Measurements from ENCODE around the gene FARP1. TPM values are rescaled to one million over a fixed set of nuclear protein-coding genes. Genes with fewer than 3 reads are reported as not detected.

FARP1 gene
- total RNA-seq, 4 donors from 2014 or later: 21.2 to 56.5 (median 35.1) TPM

DNA sequence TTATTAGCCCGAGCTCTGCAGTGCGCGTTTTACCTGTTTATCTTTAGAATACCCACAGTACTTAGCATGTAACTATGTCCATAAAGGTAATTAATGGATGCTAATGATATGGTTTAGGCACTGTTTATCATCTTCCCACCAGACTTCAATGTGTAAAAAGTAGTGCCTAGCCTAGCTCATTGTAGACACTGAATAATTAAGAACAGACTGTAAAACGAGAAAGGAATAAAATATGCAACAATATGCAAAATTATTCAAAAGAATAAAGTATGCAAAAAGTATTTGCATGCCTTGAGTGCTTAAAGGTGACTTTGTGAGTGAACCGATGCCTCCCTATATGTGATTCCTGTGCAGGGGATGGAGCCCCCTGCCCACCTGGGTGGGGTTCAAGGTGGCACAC is 69.9 kb downstream of the FARP1 start:
- WGBS: 96% methylated on average over 5 of the region's 5 CpGs
- intact Hi-C loops (cut with DNase I): no loop called here
- Histone ChIP-seq H3K9me3 (no peaks in the 10 kb centered on the region), H3K27ac (replicated peaks in 1 of 4) (no peak overlapping the region), H3K36me3 (peaks cover 0 to 11% (median 5%) of the 10 kb centered on the region in 4 donors), H3K4me1 (peaks cover 5 to 23% (median 10%) of the 10 kb centered on the region in 4 donors), H3K27me3 (no peaks in the 10 kb centered on the region), H3K4me3 (no peak overlapping the region)
- TF ChIP-seq, protein P1, sequence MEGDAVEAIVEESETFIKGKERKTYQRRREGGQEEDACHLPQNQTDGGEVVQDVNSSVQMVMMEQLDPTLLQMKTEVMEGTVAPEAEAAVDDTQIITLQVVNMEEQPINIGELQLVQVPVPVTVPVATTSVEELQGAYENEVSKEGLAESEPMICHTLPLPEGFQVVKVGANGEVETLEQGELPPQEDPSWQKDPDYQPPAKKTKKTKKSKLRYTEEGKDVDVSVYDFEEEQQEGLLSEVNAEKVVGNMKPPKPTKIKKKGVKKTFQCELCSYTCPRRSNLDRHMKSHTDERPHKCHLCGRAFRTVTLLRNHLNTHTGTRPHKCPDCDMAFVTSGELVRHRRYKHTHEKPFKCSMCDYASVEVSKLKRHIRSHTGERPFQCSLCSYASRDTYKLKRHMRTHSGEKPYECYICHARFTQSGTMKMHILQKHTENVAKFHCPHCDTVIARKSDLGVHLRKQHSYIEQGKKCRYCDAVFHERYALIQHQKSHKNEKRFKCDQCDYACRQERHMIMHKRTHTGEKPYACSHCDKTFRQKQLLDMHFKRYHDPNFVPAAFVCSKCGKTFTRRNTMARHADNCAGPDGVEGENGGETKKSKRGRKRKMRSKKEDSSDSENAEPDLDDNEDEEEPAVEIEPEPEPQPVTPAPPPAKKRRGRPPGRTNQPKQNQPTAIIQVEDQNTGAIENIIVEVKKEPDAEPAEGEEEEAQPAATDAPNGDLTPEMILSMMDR (IDR thresholded peaks at IDR 0.05): no peak
- TF ChIP-seq POLR2A (IDR thresholded peaks at IDR 0.05; ENCODE audit: low read depth) (no peak), EP300 (IDR thresholded peaks at IDR 0.05) (no peak), POLR2AphosphoS5 (IDR thresholded peaks at IDR 0.05) (no peak)
- no peak for DNase-seq (ENCODE audit: extremely low spot score)

DNA sequence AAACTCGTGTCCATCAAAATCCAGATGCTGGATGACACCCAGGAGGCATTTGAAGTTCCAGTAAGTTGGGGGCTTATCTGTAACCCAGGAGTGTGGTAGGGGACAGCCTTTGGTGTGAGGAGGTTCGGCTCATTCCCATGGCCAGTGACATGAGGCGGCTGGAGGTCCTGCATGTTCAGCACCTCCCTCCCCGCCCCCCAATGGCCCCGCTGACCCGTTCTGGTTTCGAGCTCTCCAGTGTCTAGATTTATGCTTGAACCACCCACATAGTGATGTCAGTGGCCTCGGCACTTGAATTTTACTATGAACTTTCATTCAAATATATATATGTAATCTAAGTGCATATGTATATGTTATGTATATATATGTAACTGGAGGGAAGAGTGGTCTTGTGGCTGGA is 70.5 kb downstream of the FARP1 start:
- peaks cover 5 to 23% (median 8%) of the 10 kb centered on the region in 4 donors for H3K4me1 ChIP-seq
- 88% methylated on average over 8 of the region's 8 CpGs for WGBS
- H3K36me3 ChIP-seq: peaks cover 0 to 11% (median 5%) of the 10 kb centered on the region in 4 donors
- H3K9me3 ChIP-seq: no peaks in the 10 kb centered on the region
- H3K4me3 ChIP-seq: no peak overlapping the region
- intact Hi-C loops (cut with DNase I): no loop called here
- H3K27ac ChIP-seq (replicated peaks in 1 of 4): no peak overlapping the region
- TF ChIP-seq EP300 (IDR thresholded peaks at IDR 0.05) (no peak), POLR2AphosphoS5 (IDR thresholded peaks at IDR 0.05) (no peak), POLR2A (IDR thresholded peaks at IDR 0.05; ENCODE audit: low read depth) (no peak)
- TF ChIP-seq, protein P1 (IDR thresholded peaks at IDR 0.05): no peak
- no peak for DNase-seq (ENCODE audit: extremely low spot score)
- H3K27me3 ChIP-seq: no peaks in the 10 kb centered on the region

DNA sequence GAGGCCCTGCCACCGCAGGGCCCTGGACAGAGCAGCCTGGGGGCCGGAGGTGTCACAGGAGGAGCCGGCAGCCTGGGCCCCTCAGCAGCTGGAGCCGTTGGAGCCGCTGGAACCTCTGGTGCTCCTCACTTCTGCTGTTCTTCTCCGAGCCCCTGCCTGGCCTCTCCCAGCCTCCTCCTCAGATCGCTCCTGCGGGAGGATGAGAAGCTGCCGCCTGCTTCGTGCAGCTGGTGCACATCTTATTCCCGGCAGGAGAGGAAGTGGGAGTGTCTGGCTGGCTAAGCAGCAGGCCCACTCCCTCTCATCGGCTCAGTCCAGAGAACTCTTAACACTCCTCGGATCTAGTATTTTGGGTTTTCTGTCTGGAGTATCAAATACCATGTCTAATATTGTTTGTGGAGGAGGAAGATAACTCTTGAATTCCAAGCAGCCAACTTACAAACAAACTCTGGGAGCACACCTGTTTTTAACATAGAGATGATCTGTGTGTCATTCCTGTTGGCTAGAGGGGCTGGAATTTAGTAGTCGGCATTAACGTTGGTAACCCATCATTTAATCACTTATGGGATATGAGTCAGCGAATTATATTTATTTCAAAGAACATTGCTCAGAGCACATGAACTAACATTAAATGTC is 71.2 kb downstream of the FARP1 start:
- Histone ChIP-seq H3K36me3 (peaks cover 0 to 11% (median 5%) of the 10 kb centered on the region in 4 donors), H3K9me3 (no peaks in the 10 kb centered on the region), H3K4me1 (peaks cover 5 to 23% (median 8%) of the 10 kb centered on the region in 4 donors), H3K4me3 (no peak overlapping the region), H3K27me3 (no peaks in the 10 kb centered on the region), H3K27ac (replicated peaks in 1 of 4) (no peak overlapping the region)
- intact Hi-C loops (cut with DNase I): no loop called here
- WGBS: 60% methylated on average over 16 of the region's 16 CpGs
- DNase-seq (ENCODE audit: extremely low spot score): no peak
- TF ChIP-seq POLR2AphosphoS5 (IDR thresholded peaks at IDR 0.05) (no peak), POLR2A (IDR thresholded peaks at IDR 0.05; ENCODE audit: low read depth) (no peak), EP300 (IDR thresholded peaks at IDR 0.05) (no peak)
- TF ChIP-seq, protein P1 (IDR thresholded peaks at IDR 0.05): no peak

DNA sequence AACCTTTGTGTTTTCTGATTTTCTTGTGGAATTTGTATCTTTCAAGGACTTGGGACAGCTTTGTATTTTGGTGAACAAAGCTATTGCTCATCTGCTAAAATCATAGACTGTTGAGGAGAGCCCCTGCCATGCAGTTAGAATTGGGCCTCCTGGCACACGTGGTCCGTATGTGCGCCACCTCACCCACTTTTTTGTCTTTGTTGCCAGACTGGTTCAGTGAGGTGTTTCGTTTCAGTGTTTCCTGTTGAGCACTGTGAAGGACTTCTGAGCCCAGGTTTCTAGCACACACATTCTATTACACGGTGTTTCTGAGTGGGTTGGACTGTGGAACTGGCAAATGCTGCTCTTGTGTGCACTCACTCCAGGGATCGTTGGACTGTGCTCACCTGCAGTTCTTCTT is 71.8 kb downstream of the FARP1 start:
- intact Hi-C loops (cut with DNase I): no loop called here
- TF ChIP-seq POLR2AphosphoS5 (IDR thresholded peaks at IDR 0.05) (no peak), POLR2A (IDR thresholded peaks at IDR 0.05; ENCODE audit: low read depth) (no peak), EP300 (IDR thresholded peaks at IDR 0.05) (no peak)
- TF ChIP-seq, protein P1 (IDR thresholded peaks at IDR 0.05): no peak
- no peaks in the 10 kb centered on the region for H3K27me3 ChIP-seq
- H3K27ac ChIP-seq (replicated peaks in 1 of 4): no peak overlapping the region
- H3K4me1 ChIP-seq: peaks cover 5 to 23% (median 8%) of the 10 kb centered on the region in 4 donors
- peaks cover 0 to 11% (median 5%) of the 10 kb centered on the region in 4 donors for H3K36me3 ChIP-seq
- H3K9me3 ChIP-seq: no peaks in the 10 kb centered on the region
- 83% methylated on average over 6 of the region's 6 CpGs for whole genome bisulfite sequencing
- no peak overlapping the region for H3K4me3 ChIP-seq
- no peak for DNase-seq (ENCODE audit: extremely low spot score)

Data from esophagus muscularis mucosa (tissue), 4 donors.